Heart left ventricle (tissue), 16 donors: ENCODE results near the gene CATSPERD. TPM values are rescaled to one million over a fixed set of nuclear protein-coding genes. Genes with fewer than 3 reads are reported as not detected.

Experiments
- ATAC-seq, 4 donors: fragments of 200-7000 bp; cut with Tn5 transposase; one replicate each; pipeline ENCODE4 v1.9.1; 2020 to 2022; ENCODE audit warnings: moderate library complexity in 4 of 4, mild to moderate bottlenecking in 3 of 4, moderate number of reproducible peaks in 1 of 4
- DNase-seq, 5 donors: peaks; one replicate each; pipeline ENCODE4 v3.0.0-alpha.2; 2020
- H3K27ac ChIP-seq, 12 donors: fragments of 200-600 bp; sonication (generic) in 4 of 12; one replicate each; pipeline versions ENCODE4 v1.5.0 to v1.8.0; 2016 to 2022; ENCODE audit warnings: mild to moderate bottlenecking in 2 of 12
- H3K27me3 ChIP-seq, 9 donors: fragments of 200-600 bp; sonication (generic) in 2 of 9; one replicate each; pipeline versions ENCODE4 v1.5.1 to v1.8.0; 2016 to 2022; ENCODE audit warnings: mild to moderate bottlenecking in 3 of 9
- H3K36me3 ChIP-seq, 9 donors: fragments of 200-600 bp; sonication (generic) in 2 of 9; one replicate each; pipeline versions ENCODE4 v1.5.0 to v1.8.0; 2018 to 2022; ENCODE audit warnings: mild to moderate bottlenecking in 2 of 9
- H3K4me1 ChIP-seq, 12 donors: fragments of 200-600 bp; sonication (generic) in 4 of 12; one replicate each; pipeline versions ENCODE4 v1.5.0 to v1.8.0; 2016 to 2022; ENCODE audit warnings: mild to moderate bottlenecking in 3 of 12
- H3K4me3 ChIP-seq, 12 donors: fragments of 200-600 bp; sonication (generic) in 4 of 12; one replicate each; pipeline versions ENCODE4 v1.5.0 to v1.8.0; 2017 to 2022; ENCODE audit warnings: mild to moderate bottlenecking in 9 of 12, moderate library complexity in 4 of 12
- H3K9me3 ChIP-seq, 12 donors: fragments of 200-600 bp; sonication (generic) in 4 of 12; one replicate each; pipeline versions ENCODE4 v1.5.0 to v1.8.0; 2016 to 2022; ENCODE audit warnings: mild to moderate bottlenecking in 1 of 12
- POLR2A ChIP-seq, 2 donors: fragments of 450-650 bp; IDR thresholded peaks; one replicate each; pipeline ENCODE4 v1.6.1; 2017; ENCODE audit warnings: antibody characterized with exemption in 2 of 2, mild to moderate bottlenecking in 2 of 2, moderate library complexity in 2 of 2
- WGBS, 4 donors: extraction: QIAGEN DNeasy Blood & Tissue Kit in 2 of 4; methylation state at CpG; one replicate each; pipeline versions ENCODE4 v1.1.5 to v1.1.7; 2013 to 2018; 5-methylcytosine and 5-hydroxymethylcytosine counted together
- intact Hi-C, 10 donors: fragments of 100-400 bp; cut with DNase I; formaldehyde crosslinking; loops; one replicate each; pipeline versions ENCODE4 v1.11.1 to v1.14.2; 2022
- polyA plus RNA-seq, 2 donors: library from polyadenylated mRNA; stranded (reverse); fragments of 200-250 nt; gene quantifications; one replicate each; pipeline ENCODE4 v1.2.3, GENCODE V29; 2013
- total RNA-seq, 9 donors: library from RNA; depleted of rRNA in 2 of 9; stranded (reverse); fragments of >200 nt in 2 of 9; fragmentation: NEBNext Ultra II Directional in 3 of 9; extraction: Animal tissue kit (Norgen Biotek cat#: 25700) in 3 of 9; gene quantifications; one replicate each; pipeline versions ENCODE4 v1.1.0 to v1.2.4, GENCODE V29; 2016 to 2023
- TF ChIP-seq, protein P1 (sequence below), 12 donors: fragments of 200-600 bp; sonication (generic) in 4 of 12; IDR thresholded peaks; one replicate each; pipeline versions ENCODE4 v1.5.0 to v1.8.0; 2018 to 2022; ENCODE audit warnings: antibody characterized with exemption in 12 of 12, mild to moderate bottlenecking in 5 of 12
- donor health status: ischemic (EF 13 %, LVEDD 7.1; RV severe dilation, severe dysfunction).
- donor health status: healthy with polysubstance abuse.
- donor health status: DM: no; HTN: yes; CAD: no.
- donor health status: DM: no; HTN: no; CAD: no.
- donor health status: ischemic (EF 25% LVEDD 6.9; RV normal size, moderate dysfunction).
- donor health status: ischemic (EF 25% LVEDD 5.7; RV mildly dilated, moderate dysfunction).
- donor health status: healthy.
- donor health status: DM: yes; HTN: yes; CAD: no.
- donor health status: ischemic (EF 35%, LVEDD 5.7; RV mildly dilated, moderate dysfunction).
- donor health status: nonischemic (EF 11% LVEDD 7.7; RV severe dilation, severe dysfunction).
- donor health status: DM: yes; HTN: yes; CAD: no.
- donor health status: PGD.
- donor health status: ischemic (EF 29% LVEDD 5.4; RV normal size, mild dysfunction).
- donor health status: nonischemic (EF 23%, LVEDD 6.1; RV moderate dilation, normal function).

The CATSPERD gene
- total and polyA plus RNA-seq, 11 donors, result not detected

DNA sequence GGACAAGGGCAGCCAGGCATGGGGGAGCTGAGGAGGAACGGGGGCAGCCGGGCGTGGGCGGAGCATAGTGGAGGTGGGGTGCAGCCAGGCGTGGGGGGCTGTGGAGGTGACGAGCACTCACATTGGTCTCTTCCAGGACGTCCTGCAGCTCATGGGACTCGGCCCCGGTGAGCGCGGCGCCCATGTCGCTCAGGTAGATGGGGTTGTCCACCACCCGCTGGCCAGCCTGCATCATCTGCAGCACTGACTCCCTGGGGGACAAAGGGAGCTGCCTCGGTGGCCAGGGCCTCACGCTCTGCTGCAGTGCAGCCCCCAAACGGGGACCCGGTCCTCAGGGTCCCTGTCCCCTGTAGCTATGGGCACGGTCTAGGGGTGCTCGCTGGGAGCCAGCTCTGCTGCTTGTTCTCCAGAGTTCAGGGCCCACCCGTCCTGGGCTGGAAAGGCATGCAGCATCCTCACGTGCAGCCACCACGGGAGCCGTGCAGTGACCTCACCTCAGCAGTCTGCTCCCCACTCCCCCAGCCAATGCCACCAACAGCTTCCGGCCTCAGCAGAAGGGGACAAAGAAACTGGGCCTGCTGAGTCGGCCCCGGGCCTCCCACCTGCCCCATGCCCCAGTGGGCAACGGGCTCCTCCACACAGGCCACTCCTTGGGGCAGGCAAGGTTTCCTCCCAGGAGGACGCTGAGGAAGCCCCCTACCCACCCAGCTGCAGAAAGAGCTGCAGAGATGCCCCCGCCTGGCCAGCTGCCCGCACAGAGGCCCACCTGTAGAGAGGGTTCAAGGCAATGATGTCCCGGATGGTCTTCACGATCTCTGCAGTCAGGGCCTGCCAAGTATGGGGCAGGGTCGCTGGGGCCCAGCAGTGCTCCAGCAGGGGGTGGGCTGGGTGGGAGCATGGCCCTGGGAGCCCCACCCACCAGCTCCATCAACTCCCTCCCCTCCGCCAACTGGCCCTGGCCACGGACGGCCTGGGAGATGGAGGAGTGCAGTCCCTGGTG lies 12.6 kb upstream of the CATSPERD start:
- ATAC-seq (peak in 2 of 4 donors; percentile 5 to 6), DNase-seq (no peak)
- whole genome bisulfite sequencing, 4 donors, result 92 to 95% (median 94%) methylated on average over 19 to 37 of the region's 37 CpGs
- Histone ChIP-seq H3K9me3 (no peaks in the 10 kb centered on the region), H3K36me3 (peaks cover 6 to 99% (median 95%) of the 10 kb centered on the region in 9 donors), H3K4me1 (no peaks in the 10 kb centered on the region), H3K27me3 (no peaks in the 10 kb centered on the region), H3K27ac (no peak overlapping the region), H3K4me3 (no peak overlapping the region)
- intact Hi-C loops, result no loop called here
- no peak for TF ChIP-seq POLR2A (IDR thresholded peaks at IDR 0.05)

- Histone ChIP-seq H3K9me3 (no peaks in the 10 kb centered on the region), H3K4me1 (peaks cover 0 to 4% (median 0%) of the 10 kb centered on the region in 12 donors), H3K36me3 (peaks cover 0 to 82% (median 77%) of the 10 kb centered on the region in 9 donors), H3K4me3 (no peak overlapping the region), H3K27me3 (no peaks in the 10 kb centered on the region), H3K27ac (no peak overlapping the region)
- 84 to 98% (median 92%) methylated on average over 2 to 8 of the region's 8 CpGs for WGBS, 4 donors
- ATAC-seq (no peak), DNase-seq (no peak)
- intact Hi-C loops, result no loop called here
- TF ChIP-seq, protein P1, sequence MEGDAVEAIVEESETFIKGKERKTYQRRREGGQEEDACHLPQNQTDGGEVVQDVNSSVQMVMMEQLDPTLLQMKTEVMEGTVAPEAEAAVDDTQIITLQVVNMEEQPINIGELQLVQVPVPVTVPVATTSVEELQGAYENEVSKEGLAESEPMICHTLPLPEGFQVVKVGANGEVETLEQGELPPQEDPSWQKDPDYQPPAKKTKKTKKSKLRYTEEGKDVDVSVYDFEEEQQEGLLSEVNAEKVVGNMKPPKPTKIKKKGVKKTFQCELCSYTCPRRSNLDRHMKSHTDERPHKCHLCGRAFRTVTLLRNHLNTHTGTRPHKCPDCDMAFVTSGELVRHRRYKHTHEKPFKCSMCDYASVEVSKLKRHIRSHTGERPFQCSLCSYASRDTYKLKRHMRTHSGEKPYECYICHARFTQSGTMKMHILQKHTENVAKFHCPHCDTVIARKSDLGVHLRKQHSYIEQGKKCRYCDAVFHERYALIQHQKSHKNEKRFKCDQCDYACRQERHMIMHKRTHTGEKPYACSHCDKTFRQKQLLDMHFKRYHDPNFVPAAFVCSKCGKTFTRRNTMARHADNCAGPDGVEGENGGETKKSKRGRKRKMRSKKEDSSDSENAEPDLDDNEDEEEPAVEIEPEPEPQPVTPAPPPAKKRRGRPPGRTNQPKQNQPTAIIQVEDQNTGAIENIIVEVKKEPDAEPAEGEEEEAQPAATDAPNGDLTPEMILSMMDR (IDR thresholded peaks at IDR 0.05), result no peak
- no peak for TF ChIP-seq POLR2A (IDR thresholded peaks at IDR 0.05)
These were observed 9.4 kb upstream of the CATSPERD start for GRCh38 chr19:5711025-5711424.

DNA sequence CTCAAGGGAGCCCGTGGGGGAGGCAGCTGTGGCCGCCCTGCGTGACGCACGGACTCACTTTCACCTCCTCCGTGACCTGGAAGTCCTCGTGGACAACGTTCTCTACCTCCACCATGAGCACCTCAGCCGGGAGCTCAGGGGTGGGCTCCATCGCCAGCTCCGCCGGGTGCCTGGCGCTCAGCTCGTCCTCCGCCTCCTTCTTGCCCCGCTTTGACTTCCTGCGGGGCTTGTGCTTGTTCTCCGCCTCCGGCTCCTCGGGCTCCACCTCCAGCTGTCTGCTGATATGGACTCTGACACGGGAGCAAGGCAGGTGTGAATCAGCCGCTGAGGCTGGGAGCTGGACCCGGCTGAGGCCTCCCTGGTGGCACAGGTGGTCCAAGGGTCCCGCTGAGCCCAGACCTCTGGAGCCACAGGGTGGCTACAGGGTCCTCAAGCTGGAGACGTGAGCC lies 8.7 kb upstream of the CATSPERD start:
- Histone ChIP-seq H3K9me3 (no peaks in the 10 kb centered on the region), H3K4me3 (no peak overlapping the region), H3K36me3 (peaks cover 0 to 75% (median 70%) of the 10 kb centered on the region in 9 donors), H3K4me1 (peaks cover 0 to 6% (median 0%) of the 10 kb centered on the region in 12 donors), H3K27ac (no peak overlapping the region), H3K27me3 (no peaks in the 10 kb centered on the region)
- no peak for TF ChIP-seq POLR2A (IDR thresholded peaks at IDR 0.05)
- TF ChIP-seq, protein P1 (IDR thresholded peaks at IDR 0.05), result no peak
- ATAC-seq (no peak), DNase-seq (no peak)
- 84 to 91% (median 89%) methylated on average over 25 of the region's 25 CpGs for WGBS, 4 donors
- intact Hi-C loops, result no loop called here

DNA sequence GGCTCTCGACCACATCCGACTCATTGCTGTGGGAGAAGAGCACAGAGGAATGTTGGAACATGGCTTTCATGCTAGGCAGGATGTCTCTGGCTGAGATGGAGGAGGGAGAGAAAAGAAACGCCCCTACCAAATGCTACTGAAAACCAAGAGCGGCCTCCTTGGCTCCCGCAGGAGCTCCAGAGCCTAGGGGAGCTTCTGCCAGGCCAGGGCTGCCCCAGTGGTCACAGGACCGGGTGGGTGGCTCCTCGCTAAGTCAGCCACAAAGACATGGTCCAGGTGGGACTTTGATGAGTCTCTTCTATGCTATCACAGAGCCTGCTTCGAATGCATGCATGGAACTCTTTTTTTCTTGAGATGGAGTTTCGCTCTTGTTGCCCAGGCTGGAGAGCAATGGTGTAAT lies 7.2 kb upstream of the CATSPERD start:
- intact Hi-C loops, result no loop called here
- H3K27ac ChIP-seq, result no peak overlapping the region
- TF ChIP-seq, protein P1 (IDR thresholded peaks at IDR 0.05), result no peak
- no peak for TF ChIP-seq POLR2A (IDR thresholded peaks at IDR 0.05)
- no peak overlapping the region for H3K4me3 ChIP-seq
- ATAC-seq (no peak), DNase-seq (no peak)
- no peaks in the 10 kb centered on the region for H3K27me3 ChIP-seq
- H3K4me1 ChIP-seq, result peaks cover 0 to 21% (median 8%) of the 10 kb centered on the region in 12 donors
- H3K36me3 ChIP-seq, result peaks cover 0 to 72% (median 56%) of the 10 kb centered on the region in 9 donors
- no peaks in the 10 kb centered on the region for H3K9me3 ChIP-seq
- WGBS, 4 donors, result 87 to 97% (median 93%) methylated on average over 9 of the region's 9 CpGs
